RWPE1 (cell line): ENCODE data around the gene PLCB4.

Experiments
- CTCF ChIA-PET: fragments of 350-600 bp; sonication (Branson Sonifier 250); formaldehyde crosslinking; extraction: SDS; loops from one replicate; lab custom pipeline; 2021; lab: Yijun Ruan, JAX
- POLR2A ChIA-PET: fragments of 400-600 bp; formaldehyde crosslinking; extraction: SDS; loops from one replicate; lab custom pipeline; 2020; ENCODE audit warnings: antibody characterized with exemption; ENCODE audit not compliant: low non-redundant PET; lab: Yijun Ruan, JAX
- DNase-seq: peaks from one replicate; pipeline ENCODE4 v3.0.0; 2012; ENCODE audit warnings: low spot score
- H3K27ac ChIP-seq: fragments of 450-650 bp; 2 replicates; pipeline ENCODE4 v1.5.1; 2017
- CTCF ChIP-seq: fragments of 450-650 bp; conservative IDR thresholded peaks from 2 replicates; pipeline ENCODE4 v1.5.1; 2017; ENCODE audit warnings: low read depth, mild to moderate bottlenecking

The PLCB4 gene

GRCh38 chr20:9172851-9173250 lies 104.0 kb downstream of the PLCB4 start:
- TF ChIP-seq CTCF, result no peak
- CTCF ChIA-PET, result no interaction called here
- POLR2A ChIA-PET, result no interaction called here
- no peak for DNase-seq
- H3K27ac ChIP-seq, result no peak overlapping the region

GRCh38 chr20:9177278-9177677 lies 108.4 kb downstream of the PLCB4 start:
- H3K27ac ChIP-seq, result no peak overlapping the region
- ChIA-PET POLR2A (no interaction called here), CTCF (no interaction called here)
- DNase-seq, result no peak
- TF ChIP-seq CTCF, result no peak

GRCh38 chr20:9179193-9179802 lies 110.4 kb downstream of the PLCB4 start:
- ChIA-PET CTCF (no interaction called here), POLR2A (no interaction called here)
- H3K27ac ChIP-seq, result no peak overlapping the region
- DNase-seq, result peak; percentile 34
- TF ChIP-seq CTCF, result no peak

- POLR2A ChIA-PET, result no interaction called here
- H3K27ac ChIP-seq, result no peak overlapping the region
- no peak for DNase-seq
- TF ChIP-seq CTCF, result no peak
- CTCF ChIA-PET, result no interaction called here
These were observed 111.0 kb downstream of the PLCB4 start for GRCh38 chr20:9179867-9180266.

GRCh38 chr20:9180481-9181257 lies 111.8 kb downstream of the PLCB4 start:
- DNase-seq, result no peak
- H3K27ac ChIP-seq, result no peak overlapping the region
- ChIA-PET POLR2A (no interaction called here), CTCF (interaction anchor here (0.5 kb wide), 1 partner anchor 322 kb away, joined by 3 read pairs; no protein-coding TSS in a partner anchor)
- TF ChIP-seq CTCF, result no peak

- no peak for DNase-seq
- CTCF ChIA-PET, result interaction anchor here (0.6 kb wide), 1 partner anchor 1714 kb away, joined by 3 read pairs; no protein-coding TSS in a partner anchor
- POLR2A ChIA-PET, result no interaction called here
- no peak for TF ChIP-seq CTCF
- H3K27ac ChIP-seq, result no peak overlapping the region
These were observed 116.6 kb downstream of the PLCB4 start for GRCh38 chr20:9185511-9185910.
